Measurements from ENCODE around the gene GRIP1.

DNA sequence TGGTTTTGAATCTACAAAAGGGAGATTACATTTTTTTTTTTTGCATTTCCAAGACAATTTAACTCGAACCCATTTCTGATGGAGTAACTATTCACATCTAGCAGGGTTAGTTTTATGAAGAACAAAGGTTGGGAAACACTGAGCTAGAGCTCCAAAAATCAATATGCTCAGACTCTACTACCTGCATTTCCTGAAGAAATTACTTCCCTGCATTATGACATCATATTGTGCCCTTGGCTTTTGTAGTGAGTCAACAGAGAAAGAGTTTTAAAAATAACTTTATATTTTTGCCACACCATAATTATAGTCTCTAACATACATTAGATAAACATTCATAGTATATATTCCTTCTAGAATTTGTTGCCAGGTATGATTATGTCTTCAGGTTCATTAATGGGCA, 14.8 kb downstream of the GRIP1 start:
- TF ChIP-seq, protein P1, sequence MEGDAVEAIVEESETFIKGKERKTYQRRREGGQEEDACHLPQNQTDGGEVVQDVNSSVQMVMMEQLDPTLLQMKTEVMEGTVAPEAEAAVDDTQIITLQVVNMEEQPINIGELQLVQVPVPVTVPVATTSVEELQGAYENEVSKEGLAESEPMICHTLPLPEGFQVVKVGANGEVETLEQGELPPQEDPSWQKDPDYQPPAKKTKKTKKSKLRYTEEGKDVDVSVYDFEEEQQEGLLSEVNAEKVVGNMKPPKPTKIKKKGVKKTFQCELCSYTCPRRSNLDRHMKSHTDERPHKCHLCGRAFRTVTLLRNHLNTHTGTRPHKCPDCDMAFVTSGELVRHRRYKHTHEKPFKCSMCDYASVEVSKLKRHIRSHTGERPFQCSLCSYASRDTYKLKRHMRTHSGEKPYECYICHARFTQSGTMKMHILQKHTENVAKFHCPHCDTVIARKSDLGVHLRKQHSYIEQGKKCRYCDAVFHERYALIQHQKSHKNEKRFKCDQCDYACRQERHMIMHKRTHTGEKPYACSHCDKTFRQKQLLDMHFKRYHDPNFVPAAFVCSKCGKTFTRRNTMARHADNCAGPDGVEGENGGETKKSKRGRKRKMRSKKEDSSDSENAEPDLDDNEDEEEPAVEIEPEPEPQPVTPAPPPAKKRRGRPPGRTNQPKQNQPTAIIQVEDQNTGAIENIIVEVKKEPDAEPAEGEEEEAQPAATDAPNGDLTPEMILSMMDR (IDR thresholded peaks at IDR 0.05) = no peak
- no peak for TF ChIP-seq ZFX (IDR thresholded peaks at IDR 0.05; ENCODE audit: borderline replicate concordance)

Data from 22Rv1 (cell line).